GM12875 (cell line): ENCODE data around the gene MYOF.

Source experiments
- H3K4me3 ChIP-seq: one replicate; pipeline ENCODE4 v1.5.1; 2011; ENCODE audit warnings: low read depth, low read length, control low read depth
- TF ChIP-seq, protein P1 (sequence below): IDR thresholded peaks from 2 replicates; pipeline ENCODE4 v1.5.1; 2011; ENCODE audit warnings: low read depth, mild to moderate bottlenecking, control low read depth, inconsistent platforms, low read length, moderate library complexity, borderline replicate concordance; ENCODE audit not compliant: insufficient read depth

Gene MYOF

GRCh38 chr10:93390306-93391090 lies 91.6 kb downstream of the MYOF start:
- TF ChIP-seq, protein P1, sequence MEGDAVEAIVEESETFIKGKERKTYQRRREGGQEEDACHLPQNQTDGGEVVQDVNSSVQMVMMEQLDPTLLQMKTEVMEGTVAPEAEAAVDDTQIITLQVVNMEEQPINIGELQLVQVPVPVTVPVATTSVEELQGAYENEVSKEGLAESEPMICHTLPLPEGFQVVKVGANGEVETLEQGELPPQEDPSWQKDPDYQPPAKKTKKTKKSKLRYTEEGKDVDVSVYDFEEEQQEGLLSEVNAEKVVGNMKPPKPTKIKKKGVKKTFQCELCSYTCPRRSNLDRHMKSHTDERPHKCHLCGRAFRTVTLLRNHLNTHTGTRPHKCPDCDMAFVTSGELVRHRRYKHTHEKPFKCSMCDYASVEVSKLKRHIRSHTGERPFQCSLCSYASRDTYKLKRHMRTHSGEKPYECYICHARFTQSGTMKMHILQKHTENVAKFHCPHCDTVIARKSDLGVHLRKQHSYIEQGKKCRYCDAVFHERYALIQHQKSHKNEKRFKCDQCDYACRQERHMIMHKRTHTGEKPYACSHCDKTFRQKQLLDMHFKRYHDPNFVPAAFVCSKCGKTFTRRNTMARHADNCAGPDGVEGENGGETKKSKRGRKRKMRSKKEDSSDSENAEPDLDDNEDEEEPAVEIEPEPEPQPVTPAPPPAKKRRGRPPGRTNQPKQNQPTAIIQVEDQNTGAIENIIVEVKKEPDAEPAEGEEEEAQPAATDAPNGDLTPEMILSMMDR = no peak
- H3K4me3 ChIP-seq = no peak overlapping the region

DNA sequence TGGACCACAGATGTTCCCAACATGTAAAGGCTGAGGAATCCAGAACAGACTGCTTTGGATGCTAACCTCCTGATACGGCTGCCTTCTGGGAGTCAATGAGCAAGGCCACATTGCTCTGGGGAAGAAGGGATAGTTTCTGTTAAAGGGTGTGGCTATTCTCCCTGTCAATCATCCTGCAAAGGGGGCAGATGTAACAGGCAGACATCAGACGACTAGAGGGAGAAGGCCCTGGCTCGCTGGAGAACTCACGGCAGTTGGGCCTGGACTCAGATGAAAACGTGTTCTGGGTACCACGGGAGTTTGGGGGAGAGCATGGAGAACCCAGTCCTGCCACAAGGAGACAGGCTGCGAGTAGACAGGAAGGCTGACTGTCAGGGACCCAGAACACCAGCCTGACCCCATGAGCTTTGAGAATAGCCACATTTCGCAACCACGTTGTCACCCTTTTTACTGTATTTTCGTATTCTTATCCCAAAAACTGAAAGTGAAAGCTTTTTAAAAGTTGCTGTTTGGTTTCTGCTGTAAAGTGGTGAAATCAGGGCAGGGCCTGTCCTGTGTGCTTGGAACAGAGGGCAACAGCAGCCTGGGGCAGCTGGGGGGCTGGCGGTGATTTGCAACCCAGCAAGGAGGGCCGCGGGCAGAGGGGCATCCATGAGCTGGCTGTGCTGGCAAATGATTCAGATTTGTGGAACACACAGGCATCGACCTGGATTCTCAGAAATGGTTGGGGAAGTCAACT lies 95.3 kb downstream of the MYOF start:
- TF ChIP-seq, protein P1 = no peak
- H3K4me3 ChIP-seq = no peak overlapping the region

- TF ChIP-seq, protein P1 = no peak
- H3K4me3 ChIP-seq = no peak overlapping the region
Observed at GRCh38 chr10:93385345-93385744, 96.8 kb downstream of the MYOF start.

DNA sequence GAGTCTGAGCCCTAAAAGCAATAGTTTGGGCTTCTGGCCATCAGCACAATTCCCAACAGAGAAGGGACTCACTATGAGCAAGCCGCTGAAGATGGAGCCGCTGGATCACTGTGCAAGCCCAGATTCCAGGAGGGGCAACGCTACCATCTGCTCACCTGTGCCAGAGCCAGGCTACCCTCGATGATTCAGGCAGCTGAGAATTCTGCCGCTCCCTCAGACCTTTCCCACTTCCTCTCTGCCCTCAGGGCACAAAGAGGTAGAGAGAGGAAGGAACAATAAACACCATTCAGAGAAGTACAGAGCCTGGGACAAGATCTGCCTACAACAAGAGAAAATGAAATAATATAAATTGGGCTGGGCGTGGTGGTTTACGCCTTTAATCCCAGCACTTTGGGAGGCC lies 98.1 kb downstream of the MYOF start:
- TF ChIP-seq, protein P1 = no peak
- no peak overlapping the region for H3K4me3 ChIP-seq

- TF ChIP-seq, protein P1 = no peak
- no peak overlapping the region for H3K4me3 ChIP-seq
Observed at GRCh38 chr10:93383562-93383981, 98.6 kb downstream of the MYOF start.

DNA sequence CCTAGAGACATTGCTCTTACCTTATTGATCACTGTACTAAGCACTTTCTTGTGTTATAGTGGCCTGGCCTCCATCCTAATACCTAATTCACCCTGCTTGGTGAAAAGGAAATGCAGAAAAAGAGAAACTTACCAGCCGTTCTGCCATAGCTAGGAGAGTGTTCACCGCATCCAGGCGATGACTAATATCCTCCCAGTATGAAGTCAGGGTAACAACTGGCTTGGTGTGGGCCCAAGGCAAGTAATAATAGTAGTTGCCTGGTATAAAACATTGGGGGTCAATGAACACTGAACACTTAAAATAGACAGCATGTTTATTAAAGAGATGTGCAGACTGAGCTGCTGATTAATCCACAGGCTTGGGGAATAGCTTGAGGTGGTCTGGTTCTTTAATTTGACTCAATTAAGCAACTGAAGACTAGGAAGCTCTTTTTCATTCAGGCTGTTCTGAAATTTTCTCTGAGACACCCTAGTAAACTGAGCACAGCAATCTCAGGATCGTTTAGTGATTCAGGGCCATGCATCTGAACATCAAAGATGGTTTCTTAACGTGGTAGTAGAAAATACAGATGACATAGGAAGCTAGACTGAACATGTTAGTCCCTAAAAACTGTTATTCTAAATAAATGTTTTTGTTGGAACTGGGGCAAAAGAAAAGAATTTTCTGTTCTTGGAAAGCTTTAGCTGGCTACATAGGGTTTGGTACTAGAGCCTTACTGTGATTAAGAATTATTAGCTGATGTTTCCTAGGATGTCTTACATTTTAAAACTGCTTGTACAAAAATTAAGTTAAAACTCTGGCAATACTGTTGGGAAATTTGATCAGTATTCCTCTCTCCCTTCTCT lies 102.2 kb downstream of the MYOF start:
- TF ChIP-seq, protein P1 = no peak
- H3K4me3 ChIP-seq = no peak overlapping the region
